ENCODE results near the gene TMEM273. TPM values are rescaled to one million over a fixed set of nuclear protein-coding genes. Genes with fewer than 3 reads are reported as not detected.

Gene TMEM273
- total RNA-seq, 1 donor from 2014 or later, result 0.39 TPM

- no peaks in the 10 kb centered on the region for H3K4me1 Mint-ChIP-seq (ENCODE audit: low read depth, unreplicated experiment)
- H3K27me3 Mint-ChIP-seq (ENCODE audit: unreplicated experiment), result peaks cover 4% of the 10 kb centered on the region
Observed at GRCh38 chr10:49189422-49189821, 1.2 kb upstream of the TMEM273 start.

GRCh38 chr10:49187044-49187484 lies 1.1 kb downstream of the TMEM273 start:
- Mint-ChIP-seq H3K36me3 (ENCODE audit: unreplicated experiment) (no peaks in the 10 kb centered on the region), H3K4me3 (ENCODE audit: unreplicated experiment) (no peak overlapping the region), H3K4me1 (ENCODE audit: low read depth, unreplicated experiment) (no peaks in the 10 kb centered on the region), H3K27ac (ENCODE audit: unreplicated experiment) (no peak overlapping the region), H3K27me3 (ENCODE audit: unreplicated experiment) (peaks cover 4% of the 10 kb centered on the region), H3K9me3 (ENCODE audit: unreplicated experiment) (no peaks in the 10 kb centered on the region)
- no peak for TF ChIP-seq CTCF (IDR thresholded peaks at IDR 0.05; ENCODE audit: partially characterized antibody, unreplicated experiment)
- DNase-seq, result no peak

More at GRCh38 chr10:49189422-49189821, 1.2 kb upstream of the TMEM273 start:
- TF ChIP-seq CTCF (IDR thresholded peaks at IDR 0.05; ENCODE audit: partially characterized antibody, unreplicated experiment), result no peak
- no peaks in the 10 kb centered on the region for H3K36me3 Mint-ChIP-seq (ENCODE audit: unreplicated experiment)
- DNase-seq, result no peak
- no peaks in the 10 kb centered on the region for H3K9me3 Mint-ChIP-seq (ENCODE audit: unreplicated experiment)
- H3K27ac Mint-ChIP-seq (ENCODE audit: unreplicated experiment), result no peak overlapping the region
- no peak overlapping the region for H3K4me3 Mint-ChIP-seq (ENCODE audit: unreplicated experiment)

- Mint-ChIP-seq H3K9me3 (ENCODE audit: unreplicated experiment) (no peaks in the 10 kb centered on the region), H3K27ac (ENCODE audit: unreplicated experiment) (no peak overlapping the region), H3K4me3 (ENCODE audit: unreplicated experiment) (no peak overlapping the region)
Observed at GRCh38 chr10:49186613-49187012, 1.6 kb downstream of the TMEM273 start.

GRCh38 chr10:49185213-49185612 lies 3.0 kb downstream of the TMEM273 start:
- TF ChIP-seq CTCF (IDR thresholded peaks at IDR 0.05; ENCODE audit: partially characterized antibody, unreplicated experiment), result no peak
- peaks cover 2% of the 10 kb centered on the region for H3K9me3 Mint-ChIP-seq (ENCODE audit: unreplicated experiment)

More at GRCh38 chr10:49186613-49187012, 1.6 kb downstream of the TMEM273 start:
- peaks cover 4% of the 10 kb centered on the region for H3K27me3 Mint-ChIP-seq (ENCODE audit: unreplicated experiment)
- TF ChIP-seq CTCF (IDR thresholded peaks at IDR 0.05; ENCODE audit: partially characterized antibody, unreplicated experiment), result no peak
- H3K36me3 Mint-ChIP-seq (ENCODE audit: unreplicated experiment), result no peaks in the 10 kb centered on the region
- H3K4me1 Mint-ChIP-seq (ENCODE audit: low read depth, unreplicated experiment), result no peaks in the 10 kb centered on the region
- DNase-seq, result no peak

GRCh38 chr10:49184642-49185111 lies 3.5 kb downstream of the TMEM273 start:
- no peak for TF ChIP-seq CTCF (IDR thresholded peaks at IDR 0.05; ENCODE audit: partially characterized antibody, unreplicated experiment)
- Mint-ChIP-seq H3K27me3 (ENCODE audit: unreplicated experiment) (peaks cover 4% of the 10 kb centered on the region), H3K27ac (ENCODE audit: unreplicated experiment) (no peak overlapping the region), H3K4me3 (ENCODE audit: unreplicated experiment) (no peak overlapping the region), H3K9me3 (ENCODE audit: unreplicated experiment) (peaks cover 2% of the 10 kb centered on the region), H3K4me1 (ENCODE audit: low read depth, unreplicated experiment) (peaks cover 3% of the 10 kb centered on the region), H3K36me3 (ENCODE audit: unreplicated experiment) (no peaks in the 10 kb centered on the region)
- no peak for DNase-seq

More at GRCh38 chr10:49185213-49185612, 3.0 kb downstream of the TMEM273 start:
- no peak overlapping the region for H3K4me3 Mint-ChIP-seq (ENCODE audit: unreplicated experiment)
- H3K27ac Mint-ChIP-seq (ENCODE audit: unreplicated experiment), result no peak overlapping the region
- no peak for DNase-seq
- peaks cover 4% of the 10 kb centered on the region for H3K27me3 Mint-ChIP-seq (ENCODE audit: unreplicated experiment)
- H3K4me1 Mint-ChIP-seq (ENCODE audit: low read depth, unreplicated experiment), result peaks cover 3% of the 10 kb centered on the region
- H3K36me3 Mint-ChIP-seq (ENCODE audit: unreplicated experiment), result no peaks in the 10 kb centered on the region
